GM19463 (cell line): ENCODE results near the gene FBXW5.

ENCODE experiments used
- ATAC-seq: cut with Tn5 transposase; IDR thresholded peaks from one replicate; pipeline ENCODE4 v1.9.1; 2021; ENCODE audit warnings: mild to moderate bottlenecking, moderate library complexity; ENCODE audit not compliant: unreplicated experiment

FBXW5 gene

DNA sequence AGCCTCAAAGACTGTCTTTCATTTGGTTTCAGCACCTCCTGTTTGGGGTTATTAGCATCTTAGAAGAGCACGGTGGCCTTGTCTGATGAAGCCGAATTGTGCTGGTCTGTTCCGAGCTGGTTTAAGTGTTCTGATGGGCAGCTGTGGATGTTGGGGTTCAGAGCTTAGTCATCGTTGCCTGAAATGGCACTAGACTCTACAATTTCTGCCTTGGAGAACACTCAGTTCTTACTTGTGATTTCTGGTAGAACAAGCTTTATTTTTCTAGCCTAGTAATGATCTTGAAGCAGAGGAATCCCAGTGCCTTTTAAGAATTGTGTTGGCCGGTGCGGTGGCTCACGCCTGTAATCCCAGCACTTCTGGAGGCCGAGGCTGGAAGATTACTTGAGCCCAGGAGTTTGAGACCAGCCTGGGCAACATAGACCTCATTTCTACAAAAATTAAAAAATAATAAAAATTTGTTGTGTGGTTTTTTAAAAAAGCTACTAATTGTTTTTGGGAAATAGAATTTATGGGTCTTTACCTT is 7.8 kb downstream of the FBXW5 start:
- no peak for ATAC-seq

DNA sequence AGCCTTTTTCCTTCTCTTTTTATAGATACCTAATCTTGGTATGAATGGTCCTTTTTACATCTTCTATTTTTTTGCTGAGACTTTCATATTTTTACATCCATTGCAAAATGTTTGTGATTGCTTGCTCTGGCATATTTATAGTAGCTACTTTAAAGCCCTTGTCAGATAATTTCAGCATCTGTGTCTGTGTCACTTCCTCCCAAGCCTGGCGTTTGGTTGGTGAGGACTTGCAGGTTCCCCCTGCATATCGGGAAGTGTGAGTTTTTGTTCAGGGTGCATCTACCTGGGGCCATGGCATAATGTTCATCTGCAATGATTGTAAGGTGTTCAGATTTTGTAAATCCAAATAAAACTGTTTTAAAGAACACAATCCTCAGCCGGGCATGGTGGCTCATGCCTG is 8.9 kb downstream of the FBXW5 start:
- ATAC-seq = no peak

DNA sequence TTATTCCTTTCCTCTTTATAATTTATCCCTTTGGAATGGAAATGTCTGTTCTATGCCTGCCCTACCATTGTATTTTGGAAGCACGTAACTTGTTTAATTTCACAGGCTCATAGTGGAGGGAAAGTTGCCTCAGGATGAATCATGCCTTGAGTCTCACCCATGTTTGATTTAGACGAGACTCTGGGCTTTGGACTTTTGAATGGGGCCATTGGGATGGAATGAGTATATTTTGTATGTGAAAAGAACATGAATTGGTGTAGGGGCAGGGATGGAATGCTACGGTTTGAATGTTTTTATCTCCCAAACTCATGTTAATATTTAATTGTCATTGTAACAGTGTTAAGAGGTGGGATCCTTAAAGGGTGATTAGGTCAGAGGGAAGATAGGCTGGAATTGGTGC is 10.3 kb downstream of the FBXW5 start:
- no peak for ATAC-seq

DNA sequence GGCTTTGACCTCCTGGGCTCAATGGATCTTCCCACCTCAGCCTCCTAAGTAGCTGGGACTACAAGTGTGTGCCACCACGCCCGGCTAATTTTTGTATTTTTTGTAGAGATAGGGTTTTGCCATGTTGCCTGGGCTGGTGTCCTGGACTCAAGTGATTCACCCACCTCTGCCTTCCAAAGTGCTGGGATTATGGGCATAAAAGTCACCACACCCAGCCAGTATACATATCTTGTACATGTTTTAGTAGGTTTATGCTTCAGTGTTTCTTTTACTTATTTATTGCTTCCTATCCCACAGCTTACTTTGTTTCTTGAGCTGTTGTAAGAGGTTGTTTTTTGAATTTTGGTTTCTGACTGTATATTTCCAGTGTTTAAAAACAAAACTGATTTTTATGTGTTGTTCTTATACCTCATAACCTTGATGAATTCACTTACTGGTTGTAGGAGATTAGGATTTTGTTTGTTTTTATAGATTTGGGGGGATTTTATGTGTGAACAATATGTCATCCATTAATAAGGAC is 12.9 kb downstream of the FBXW5 start:
- ATAC-seq = no peak

DNA sequence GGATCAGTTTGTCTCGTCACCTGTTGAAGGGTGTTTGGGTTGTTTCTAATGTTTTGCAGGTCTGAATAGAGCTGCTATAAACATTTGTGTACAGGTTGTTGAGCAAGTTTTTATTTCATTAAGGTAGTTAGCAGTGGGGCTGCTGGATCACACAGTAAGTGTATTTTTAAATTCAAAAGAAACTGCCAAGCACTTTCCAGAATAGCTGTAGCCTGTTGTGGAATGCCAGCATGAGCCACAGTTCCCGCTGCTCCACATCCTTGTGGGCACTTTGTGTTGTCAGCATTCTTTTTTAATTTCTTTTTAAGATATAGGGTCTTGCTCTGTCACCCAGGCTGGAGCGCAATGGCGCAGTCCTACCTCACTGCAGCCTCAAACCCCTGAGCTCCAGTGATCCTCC is 14.5 kb downstream of the FBXW5 start:
- ATAC-seq = no peak

DNA sequence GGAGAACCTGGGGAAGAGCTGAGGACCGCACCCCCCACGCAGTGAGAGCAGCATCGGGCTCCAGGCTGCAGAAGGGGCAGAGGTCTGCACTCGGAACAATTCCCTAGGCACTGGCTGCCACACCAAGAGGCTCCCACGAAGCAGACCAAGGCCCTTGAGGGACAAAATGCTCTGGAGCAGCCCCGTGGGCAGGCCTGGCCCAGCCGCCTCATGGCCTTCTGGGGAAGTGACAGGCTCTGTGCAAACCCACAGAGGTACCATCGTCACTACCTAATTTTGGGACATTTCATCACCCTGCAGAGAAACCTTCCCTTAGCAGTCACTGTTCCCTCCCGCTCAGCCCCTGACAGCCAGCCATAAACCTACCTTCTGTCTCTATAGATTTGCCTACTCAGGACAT is 15.9 kb downstream of the FBXW5 start:
- no peak for ATAC-seq

DNA sequence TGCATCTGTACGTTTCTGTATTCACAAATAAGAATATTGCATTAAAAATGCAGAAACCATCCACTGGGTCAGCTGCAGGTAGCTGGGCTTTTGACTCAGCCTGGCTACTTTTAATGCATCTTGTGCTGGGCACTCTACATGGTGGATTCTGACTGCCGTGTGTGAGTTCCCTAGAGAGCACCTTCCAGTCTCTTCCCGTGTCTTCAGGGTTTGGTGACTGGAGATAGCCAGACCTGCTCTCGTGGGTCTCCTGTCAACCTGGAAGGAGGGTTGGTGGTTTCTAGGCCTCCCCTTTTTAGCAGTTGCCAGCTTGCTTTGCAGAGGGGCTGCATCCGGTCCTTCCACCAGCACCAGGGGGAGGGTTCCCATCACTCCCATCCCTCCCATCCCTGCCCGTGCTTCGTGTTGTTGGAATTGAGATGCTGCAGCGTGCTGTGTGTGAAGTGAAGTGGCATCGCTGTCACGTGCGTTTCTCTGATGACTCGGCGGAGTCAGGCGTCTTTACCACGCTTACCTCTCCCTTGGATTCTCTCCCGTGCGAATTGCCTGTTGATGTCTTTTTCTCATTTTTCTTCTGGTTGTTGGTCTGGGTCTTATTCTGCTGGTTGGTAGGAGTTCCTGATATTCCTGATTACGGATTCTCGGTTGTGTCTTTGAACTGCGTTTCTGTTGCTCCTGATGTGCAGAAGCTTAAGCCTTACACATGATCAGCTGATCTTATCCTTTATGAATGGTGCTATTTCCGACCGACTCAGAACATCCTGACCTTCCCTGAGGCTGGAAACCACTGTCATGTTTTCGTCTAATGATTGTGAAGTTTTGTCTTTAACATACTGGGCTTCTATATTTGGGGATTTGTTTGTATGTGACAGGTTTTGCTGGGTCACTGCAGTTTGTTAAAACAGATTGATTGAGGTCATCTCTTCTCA is 16.9 kb downstream of the FBXW5 start:
- no peak for ATAC-seq

DNA sequence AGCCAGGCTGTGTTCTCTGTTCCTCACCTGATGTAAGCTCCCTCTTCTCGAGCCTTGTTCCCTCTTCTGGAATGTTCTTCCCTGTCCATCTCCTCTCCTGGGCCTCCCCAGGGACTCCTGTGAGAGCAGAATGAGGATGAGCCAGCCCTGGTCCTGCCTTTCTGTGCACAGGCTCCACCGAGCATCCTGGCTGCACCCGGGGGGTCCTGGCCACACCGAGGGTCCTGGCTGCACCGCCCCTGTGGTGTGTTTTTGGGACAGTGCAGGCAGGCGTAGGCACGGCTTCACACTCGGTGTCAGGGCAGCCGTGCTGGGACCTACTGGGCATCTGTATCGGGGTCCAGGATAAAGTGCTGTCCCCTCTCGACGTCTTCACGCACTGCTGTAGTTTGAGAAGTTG is 17.8 kb downstream of the FBXW5 start:
- no peak for ATAC-seq

DNA sequence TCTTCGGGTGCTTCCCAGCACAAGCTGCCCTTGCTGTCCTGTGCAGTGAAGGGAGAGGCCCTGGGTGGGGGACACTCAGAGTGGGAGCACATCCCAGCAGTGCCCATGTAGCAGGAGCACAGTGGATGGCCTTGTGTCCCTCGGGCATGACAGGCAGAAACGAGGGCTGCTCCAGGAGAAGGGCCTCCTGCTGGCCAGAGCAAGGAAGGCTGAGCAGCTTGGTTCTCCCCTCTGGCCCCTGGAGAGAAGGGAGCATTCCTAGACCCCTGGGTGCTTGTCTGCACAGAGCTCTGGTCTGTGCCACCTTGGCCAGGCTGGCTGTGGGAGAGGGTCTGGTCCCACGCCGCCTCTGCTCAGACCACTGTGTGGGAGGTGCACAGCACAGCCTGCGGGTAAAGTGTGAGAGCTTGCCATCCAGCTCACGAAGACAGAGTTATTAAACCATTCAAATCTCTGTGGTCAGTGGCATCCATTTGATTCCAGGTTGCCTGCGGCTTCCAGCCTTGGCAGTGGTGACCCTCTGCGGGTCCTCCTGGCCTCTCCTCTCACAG is 18.3 kb downstream of the FBXW5 start:
- ATAC-seq = no peak

DNA sequence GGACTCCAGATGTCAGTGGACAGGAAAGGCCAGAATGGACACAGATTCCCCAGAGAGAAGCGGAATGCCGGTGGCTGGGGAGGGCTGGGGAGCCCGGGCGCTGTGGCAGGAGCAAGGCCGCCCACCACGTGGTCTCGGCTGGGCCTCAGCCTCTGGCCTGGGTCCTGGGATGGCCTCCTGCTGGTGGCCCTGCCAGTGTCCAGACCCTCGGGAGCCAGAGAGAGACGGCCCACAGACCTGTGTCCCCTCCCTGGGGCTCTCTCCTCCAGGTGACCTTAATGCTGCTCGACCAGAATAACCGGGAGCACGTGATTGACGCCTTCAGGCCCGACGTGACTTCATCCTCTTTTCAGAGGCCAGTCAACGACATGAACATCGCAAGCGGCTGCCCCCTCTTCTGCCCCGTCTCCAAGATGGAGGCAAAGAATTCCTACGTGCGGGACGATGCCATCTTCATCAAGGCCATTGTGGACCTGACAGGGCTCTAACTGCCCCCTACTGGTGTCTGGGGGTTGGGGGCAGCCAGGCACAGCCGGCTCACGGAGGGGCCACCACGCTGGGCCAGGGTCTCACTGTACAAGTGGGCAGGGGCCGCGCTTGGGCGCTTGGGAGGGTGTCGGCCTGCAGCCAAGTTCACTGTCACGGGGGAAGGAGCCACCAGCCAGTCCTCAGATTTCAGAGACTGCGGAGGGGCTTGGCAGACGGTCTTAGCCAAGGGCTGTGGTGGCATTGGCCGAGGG is 19.0 kb downstream of the FBXW5 start:
- no peak for ATAC-seq

DNA sequence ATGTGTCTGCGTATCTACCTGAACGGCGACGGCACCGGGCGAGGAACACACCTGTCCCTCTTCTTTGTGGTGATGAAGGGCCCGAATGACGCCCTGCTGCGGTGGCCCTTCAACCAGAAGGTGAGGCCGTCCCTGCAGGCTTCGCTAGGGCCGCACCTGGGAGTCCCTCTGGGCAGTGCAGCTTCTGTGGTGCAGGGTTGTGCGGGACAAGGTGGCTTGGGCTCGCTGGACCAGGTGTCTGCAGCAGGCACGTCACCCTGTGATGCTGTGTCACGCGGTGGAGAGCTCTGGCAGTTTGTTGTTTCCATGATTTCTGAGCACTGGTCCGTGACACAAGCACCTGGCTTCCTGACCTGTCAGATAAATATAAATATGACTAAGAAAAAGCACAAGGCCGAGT is 20.7 kb downstream of the FBXW5 start:
- no peak for ATAC-seq

DNA sequence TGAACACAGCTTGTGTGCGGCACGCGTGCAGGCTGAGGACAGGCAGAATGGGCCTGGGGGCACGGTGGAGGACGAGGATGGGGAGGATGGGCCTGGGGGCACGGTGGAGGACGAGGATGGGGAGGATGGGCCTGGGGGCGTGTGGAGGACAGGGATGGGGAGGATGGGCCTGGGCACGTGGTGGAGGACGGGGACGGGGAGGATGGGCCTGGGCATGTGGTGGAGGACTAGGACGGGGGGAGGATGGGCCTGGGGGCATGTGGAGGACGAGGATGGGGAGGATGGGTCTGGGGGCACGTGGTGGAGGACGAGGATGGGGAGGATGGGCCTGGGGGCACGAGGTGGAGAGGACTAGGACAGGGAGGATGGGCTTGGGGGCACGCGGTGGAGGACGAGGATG is 22.0 kb downstream of the FBXW5 start:
- ATAC-seq = no peak

DNA sequence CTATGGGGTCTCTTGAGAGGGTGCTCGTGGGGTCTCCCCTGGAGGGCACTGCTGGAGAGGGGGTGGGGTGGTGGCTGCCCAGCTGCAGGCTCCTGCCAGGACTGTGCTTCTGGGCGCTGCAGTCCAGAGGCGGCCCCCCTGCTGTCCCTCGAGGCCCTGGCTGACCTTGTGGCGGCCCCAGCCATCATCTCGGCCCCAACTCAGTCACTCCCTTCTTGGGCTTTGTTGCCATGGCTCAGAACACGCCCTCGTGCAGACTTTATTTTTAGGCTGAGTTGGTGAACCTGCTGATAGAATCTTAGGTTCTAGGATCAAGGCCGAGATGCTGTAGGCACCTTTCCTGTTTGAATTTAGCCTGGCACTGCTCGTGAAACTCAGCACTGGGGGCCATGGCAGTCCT is 22.8 kb downstream of the FBXW5 start:
- ATAC-seq = no peak

DNA sequence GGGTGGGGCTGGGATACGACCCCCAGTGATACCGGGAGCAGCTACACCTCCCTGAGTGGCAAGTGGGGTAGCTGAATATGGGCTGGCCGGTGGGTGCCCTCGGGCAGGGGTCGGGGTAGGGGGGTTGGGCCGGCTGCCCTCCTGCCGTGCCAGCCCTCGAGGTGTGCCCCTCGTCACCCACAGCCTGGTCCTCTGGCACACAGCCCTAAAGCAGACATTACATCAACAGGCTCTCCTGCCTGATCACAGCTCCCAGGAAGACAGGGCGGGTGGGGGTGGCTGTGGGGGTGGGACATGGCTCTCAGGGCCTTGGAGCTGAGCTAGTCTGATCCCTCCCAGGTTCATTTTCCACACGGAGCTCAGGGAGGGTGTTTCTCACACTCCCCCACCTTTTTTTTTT is 23.2 kb downstream of the FBXW5 start:
- ATAC-seq = no peak

DNA sequence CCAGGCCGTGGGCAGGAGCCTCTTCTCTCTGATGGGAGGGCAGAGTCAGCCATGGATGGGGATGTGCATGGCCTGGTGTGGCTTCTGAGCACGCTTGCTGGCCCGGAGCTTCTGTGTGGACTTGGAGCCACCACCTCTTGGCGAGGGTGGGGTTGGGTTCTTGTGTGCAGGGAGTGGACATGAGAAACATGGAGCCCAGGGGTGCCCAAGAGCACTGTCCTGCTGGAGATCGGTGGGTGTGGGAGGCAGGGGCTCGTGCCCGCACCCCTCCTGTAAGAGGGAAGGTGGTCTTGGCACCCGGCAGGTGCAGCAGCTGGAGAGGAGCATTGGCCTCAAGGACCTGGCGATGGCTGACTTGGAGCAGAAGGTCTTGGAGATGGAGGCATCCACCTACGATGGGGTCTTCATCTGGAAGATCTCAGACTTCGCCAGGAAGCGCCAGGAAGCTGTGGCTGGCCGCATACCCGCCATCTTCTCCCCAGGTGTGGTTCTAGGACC is 23.8 kb downstream of the FBXW5 start:
- ATAC-seq = no peak

DNA sequence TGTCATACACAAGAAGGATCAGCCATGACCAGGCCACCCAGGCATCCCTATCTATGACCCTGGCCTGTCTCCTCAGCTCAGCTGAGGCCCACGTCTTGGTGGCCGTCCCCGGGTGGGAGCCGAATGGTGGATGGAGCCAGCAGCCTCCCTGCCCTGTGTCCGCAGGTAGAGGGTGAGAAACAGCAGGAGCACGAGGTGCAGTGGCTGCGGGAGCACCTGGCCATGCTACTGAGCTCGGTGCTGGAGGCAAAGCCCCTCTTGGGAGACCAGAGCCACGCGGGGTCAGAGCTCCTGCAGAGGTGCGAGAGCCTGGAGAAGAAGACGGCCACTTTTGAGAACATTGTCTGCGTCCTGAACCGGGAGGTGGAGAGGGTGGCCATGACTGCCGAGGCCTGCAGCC is 24.5 kb downstream of the FBXW5 start:
- ATAC-seq = no peak

DNA sequence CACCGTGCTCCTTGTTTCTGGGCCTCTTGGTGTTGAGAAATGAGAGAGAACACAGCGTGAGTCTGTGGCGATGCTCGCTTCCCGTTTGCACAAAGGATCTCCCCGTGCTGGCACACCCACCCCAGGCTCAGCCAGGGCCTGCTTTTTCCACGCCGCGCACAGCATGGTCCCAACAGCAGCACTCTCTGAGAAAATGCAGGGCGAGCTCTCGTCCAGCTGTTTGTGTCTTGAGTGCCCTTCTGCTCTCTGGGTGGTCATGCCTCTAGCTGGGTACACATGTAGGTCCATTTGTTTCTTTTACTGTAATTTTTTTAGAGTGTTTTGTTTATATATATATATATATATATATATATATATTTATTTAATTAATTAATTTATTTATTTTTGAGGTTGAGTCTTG is 26.6 kb downstream of the FBXW5 start:
- no peak for ATAC-seq

DNA sequence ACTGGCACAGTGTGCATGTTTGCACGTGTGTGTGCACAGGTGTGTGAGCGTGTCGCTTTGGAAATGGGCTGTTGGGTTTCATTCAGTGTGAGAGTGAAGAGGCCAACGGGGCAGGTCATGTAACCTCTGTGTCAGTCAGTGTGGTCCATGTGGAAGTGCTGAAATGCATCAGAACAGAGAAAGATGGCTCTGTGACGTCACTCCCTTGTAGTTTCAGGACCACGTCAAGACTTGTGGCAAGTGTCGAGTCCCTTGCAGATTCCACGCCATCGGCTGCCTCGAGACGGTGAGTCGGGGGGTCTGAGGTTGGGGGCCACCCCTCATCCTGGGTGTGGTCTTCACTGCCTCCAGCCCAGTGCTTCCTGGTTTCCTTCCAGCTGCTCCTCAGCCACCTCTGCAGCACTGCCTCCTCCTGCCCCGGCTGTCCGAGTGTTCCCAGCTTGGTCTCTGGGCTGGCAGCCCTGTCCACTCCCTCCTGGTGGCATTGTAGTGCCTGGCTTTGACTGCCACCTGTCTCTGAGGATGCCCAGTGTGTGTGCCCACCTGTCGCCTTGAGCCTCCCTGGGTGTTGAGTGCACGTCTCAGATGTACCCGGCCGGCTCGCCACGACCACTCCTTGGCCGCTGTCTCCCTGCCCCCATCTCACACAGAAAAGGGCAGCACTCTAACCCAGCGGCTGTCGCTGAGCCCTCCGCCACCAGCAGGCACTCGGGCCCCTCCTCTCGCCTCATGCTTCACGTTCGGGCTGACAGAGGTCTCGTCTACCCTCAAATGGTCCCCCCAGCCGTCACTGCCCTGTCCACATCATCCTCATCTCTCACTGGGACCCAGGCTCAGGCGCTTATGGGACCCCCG is 28.0 kb downstream of the FBXW5 start:
- no peak for ATAC-seq

DNA sequence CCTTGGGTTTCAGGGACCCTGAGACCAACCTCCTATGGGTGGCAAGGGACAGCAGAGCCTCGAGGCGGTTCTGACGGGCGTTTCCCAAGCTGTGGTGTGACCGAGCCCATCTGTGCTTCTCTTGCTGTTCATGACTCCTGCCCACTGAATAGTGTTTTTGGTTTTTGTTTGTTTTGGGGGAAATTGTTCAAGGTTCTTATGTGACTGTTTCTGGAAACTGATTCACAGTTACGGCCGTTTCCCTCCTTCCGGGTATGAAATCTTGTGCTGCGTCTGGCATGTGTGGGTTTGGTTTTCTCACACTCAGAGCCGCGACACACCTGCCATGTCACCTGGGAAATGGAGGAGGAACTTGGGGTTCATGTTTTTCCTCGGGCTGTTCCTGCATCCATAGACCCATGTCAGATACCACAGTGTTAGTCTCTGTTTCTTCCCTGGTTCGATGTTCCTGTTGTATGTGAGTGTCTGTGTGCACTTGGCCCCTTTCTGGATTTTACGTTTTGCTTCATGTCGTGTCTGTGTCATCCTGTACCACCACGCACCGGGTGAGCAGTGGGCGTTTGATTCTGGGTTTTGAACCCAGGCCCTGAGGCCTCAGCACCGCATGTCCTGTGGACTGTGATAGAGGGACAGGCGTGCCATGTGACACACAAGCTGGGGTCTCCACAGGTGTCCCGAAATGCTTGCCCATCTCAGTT is 28.8 kb downstream of the FBXW5 start:
- ATAC-seq = no peak
